Activated T-helper 9 cell treated with anti-CD3 and anti-CD28 coated beads, Interleukin-2, amount 50 U/mL, for 16 hours (primary cell): ENCODE results near the gene DGKZ.

Source experiments
- DNase-seq: peaks from one replicate; pipeline ENCODE4 v3.0.0-alpha.2; 2020; ENCODE audit warnings: low read depth

Gene DGKZ

DNA sequence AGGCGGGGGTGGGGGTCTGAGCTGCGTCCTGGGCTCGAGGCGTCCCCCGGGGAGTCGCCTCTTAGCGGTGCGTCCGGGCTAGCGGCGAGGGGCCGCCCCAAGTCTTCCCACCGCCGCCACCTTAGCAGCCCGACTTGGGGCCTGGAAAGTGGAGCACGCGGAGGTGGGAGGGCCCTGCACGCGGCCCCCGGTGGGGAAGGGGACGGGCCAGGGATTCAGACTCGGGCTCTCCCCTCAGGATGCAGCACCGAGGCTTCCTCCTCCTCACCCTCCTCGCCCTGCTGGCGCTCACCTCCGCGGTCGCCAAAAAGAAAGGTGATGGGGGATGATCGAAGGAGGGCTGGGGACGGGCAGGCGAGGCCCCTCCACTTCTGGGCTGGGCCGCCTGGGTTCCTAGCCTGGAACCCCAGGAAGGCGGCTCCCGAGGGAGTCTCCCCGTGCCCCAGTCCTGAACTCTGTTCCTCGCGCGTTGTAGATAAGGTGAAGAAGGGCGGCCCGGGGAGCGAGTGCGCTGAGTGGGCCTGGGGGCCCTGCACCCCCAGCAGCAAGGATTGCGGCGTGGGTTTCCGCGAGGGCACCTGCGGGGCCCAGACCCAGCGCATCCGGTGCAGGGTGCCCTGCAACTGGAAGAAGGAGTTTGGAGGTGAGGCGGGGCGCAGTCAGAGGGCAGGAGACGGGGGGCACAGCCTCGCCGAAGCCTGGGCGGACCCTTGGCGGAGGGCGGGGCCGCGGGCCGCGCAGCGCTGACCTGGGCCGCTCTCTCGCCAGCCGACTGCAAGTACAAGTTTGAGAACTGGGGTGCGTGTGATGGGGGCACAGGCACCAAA, 34.8 kb downstream of the DGKZ start:
- no peak for DNase-seq

DNA sequence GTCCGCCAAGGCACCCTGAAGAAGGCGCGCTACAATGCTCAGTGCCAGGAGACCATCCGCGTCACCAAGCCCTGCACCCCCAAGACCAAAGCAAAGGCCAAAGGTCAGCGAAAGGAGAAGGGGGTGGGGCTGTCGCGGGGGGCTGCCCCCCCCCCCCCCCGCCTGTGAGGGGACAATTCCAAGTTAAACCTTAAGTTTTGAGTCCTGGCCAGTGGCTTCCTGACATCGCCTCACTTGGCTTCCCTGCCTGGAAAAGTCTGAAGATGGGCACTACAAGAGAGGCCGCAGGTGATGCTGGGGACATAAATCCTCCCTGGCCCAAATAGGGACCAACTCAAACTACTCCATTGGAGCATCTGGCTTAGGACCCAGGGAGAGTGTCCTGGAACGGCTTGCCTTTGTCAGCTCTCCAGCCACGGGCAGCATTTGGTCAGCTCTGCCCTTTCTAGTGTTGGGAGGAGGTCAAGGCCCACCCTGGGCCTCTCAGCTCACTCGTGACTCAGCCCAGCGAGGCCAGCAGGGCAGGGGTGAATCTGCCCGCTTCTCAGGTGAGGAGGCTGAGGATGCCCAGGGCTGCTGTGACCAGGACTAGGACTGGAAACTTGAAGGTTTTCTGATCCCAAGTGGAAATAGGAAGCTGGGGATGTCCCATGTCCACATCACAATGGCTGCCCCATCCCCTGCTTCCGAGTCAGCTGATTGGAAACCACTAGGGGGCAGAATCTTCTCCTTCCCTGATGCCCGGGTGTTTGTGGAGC, 35.6 kb downstream of the DGKZ start:
- DNase-seq: no peak

DNA sequence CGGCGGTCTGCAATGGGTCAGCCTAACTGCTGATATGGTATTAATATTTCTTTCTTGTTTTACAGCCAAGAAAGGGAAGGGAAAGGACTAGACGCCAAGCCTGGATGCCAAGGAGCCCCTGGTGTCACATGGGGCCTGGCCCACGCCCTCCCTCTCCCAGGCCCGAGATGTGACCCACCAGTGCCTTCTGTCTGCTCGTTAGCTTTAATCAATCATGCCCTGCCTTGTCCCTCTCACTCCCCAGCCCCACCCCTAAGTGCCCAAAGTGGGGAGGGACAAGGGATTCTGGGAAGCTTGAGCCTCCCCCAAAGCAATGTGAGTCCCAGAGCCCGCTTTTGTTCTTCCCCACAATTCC, 36.1 kb downstream of the DGKZ start:
- no peak for DNase-seq

DNA sequence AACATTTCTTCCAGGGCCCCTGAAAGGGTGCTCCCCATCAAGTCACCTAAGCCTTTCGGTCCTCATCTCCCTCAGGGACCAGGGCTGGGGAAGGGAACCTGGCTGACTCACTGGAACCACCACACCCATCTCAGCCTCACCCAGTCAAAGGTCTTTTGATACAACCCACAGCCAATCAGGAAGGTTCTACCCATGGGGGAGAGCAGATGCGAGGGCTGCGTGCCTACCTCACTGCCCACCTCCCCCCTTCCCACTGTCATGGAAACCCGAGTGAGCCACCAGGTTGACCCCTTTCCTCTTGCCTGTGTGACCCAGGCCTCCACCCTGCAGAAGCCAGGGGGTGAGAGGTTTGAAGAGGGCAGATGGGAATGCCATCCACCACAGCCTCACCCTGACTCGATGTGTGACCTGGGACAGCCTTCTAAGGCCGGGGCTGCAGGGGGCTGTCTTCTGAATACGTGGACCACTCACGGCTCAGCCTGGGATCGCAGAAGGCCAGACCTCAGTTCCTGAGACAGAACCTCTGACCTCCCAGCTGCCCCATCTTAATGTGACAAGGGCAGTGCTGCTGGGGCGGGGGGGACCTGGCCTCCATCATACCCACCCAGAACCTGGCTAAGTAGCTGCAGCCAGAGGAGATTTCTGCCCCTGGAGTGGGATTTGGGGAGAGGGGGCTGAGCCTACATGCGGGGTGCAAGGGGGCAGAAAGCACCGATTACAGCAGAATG, 36.9 kb downstream of the DGKZ start:
- no peak for DNase-seq

DNA sequence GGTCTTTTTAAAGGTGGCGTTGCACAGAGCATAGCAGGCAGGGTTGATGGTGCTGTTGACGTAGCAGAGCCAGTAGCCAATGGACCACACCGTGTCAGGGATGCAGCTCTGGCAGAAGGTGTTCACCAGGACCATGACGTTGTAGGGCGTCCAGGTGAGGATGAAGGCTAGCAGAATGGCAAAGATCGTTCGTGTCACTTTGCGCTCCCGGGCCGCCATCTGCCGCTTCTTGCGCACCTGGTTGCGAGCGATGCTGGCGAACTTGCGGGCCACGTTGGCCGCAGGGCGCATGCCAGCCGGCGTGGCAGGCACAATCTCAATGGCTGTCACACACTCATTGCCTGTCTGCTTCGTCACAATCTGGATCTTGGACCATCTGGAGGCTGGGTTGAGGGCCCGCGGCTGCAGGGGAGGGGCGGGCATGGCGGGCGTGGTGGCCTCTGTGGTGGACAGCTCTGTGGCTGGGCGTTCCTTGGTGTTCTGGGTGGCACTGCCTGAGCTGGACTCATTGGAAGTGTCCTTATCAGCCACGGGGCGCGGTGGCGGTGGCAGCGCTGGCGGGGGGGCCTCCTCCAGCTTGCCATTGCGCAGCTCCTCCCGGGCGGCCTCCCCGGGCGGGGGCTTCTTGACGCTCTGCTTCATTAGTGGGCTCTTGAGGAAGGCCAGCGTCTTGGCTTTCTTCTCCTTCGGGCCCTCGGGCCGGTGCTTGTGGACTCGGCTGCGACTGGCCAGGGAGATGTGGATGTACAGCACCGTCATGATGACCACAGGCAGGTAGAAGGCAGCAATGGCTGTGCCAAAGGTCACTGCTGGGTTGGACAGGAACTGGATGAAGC, 38.1 kb downstream of the DGKZ start:
- DNase-seq: no peak

DNA sequence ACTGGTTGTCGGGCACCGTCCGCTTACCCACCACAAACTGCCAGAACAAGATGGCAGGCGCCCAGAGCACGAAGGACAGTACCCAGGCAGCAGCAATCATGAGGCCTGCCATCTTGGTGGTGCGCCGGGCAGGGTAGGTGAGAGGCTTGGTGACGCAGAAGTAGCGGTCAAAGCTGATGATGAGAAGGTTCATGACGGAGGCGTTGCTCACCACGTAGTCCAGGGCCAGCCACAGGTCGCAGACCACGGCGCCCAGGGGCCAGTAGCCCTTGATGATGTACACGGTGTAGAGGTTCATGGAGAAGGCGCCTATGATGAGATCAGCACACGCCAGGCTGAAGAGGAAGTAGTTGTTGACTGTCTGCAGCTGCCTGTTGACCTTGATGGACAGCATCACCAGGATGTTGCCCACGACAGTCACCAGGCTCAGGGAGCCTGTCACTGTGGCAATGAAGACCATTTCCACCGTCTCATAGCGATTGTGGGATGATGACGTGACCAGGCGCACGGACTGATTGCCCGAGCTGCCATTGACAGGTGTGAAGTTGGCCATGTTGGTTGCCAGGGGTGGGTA, 38.8 kb downstream of the DGKZ start:
- no peak for DNase-seq

DNA sequence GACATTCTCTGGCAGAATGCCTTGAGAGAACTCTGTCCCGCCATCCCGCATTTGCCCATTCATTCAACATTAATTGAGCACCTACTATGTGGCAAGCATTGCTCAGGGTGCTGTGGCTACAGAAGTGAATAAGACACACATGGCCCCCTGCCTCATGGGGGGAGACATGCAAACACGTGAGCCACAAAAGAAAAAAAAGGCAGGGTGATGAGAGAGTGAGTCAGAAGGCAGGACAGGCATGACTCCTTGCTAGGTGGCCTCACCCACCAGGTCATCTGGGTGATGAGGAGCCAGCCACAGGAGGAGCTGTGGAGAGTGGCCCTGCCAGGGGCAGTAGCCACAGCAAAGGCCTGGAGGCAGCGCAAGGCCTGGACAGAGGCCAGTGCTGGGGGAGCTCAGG, 39.4 kb downstream of the DGKZ start:
- no peak for DNase-seq

DNA sequence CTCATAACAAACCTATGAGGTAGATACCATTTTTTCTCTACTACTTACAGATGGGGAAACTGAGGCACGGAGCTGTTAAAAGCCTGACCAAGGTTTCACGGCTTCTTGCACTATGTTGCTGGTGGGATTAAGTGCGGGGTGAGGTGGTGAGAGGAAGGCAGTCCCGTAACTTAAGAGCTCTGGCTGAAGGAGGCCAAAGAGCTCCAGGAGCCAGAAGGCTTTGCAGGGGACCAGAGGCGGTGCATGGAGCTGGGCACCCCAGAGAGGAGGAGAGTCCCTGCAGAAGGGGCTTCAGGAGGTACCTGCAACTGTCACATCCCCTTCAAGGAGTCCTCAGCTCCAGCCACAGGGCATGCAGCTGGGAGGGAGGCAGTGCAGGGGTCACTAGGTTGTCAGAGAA, 40.2 kb downstream of the DGKZ start:
- DNase-seq: no peak

DNA sequence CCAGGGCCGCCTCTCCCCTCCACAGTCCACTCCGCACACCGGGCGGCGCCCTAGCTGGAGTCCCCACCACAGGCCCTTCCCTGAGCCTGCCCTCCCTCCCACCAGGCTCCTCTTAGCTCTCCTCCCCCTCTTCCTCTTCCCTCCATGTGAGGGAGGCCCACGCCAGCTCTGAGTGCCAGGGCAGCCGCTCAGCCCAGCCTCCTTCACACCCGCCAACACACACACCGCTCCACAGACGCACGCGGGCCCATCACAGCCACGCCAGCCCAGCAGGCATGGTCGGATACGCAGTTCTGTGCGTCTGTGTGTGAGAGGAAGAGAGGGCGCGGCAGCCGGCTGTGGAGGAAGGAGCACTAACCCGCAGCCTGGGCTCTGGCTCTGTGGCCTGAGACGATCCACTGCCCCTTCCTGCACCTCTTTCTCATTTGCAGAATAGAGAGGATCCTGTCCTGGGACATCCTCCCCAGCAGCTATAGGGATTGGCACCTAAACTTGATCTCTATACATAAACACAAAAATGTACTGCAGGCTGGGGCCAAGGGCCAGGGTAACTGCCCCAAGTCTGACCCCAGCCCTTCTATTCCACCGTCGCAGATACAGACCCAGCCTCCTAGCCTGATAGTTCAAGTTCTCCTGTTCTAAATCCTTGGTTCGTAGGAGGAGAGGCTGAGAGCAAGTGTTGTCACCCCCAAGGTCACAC, 40.8 kb downstream of the DGKZ start:
- no peak for DNase-seq

DNA sequence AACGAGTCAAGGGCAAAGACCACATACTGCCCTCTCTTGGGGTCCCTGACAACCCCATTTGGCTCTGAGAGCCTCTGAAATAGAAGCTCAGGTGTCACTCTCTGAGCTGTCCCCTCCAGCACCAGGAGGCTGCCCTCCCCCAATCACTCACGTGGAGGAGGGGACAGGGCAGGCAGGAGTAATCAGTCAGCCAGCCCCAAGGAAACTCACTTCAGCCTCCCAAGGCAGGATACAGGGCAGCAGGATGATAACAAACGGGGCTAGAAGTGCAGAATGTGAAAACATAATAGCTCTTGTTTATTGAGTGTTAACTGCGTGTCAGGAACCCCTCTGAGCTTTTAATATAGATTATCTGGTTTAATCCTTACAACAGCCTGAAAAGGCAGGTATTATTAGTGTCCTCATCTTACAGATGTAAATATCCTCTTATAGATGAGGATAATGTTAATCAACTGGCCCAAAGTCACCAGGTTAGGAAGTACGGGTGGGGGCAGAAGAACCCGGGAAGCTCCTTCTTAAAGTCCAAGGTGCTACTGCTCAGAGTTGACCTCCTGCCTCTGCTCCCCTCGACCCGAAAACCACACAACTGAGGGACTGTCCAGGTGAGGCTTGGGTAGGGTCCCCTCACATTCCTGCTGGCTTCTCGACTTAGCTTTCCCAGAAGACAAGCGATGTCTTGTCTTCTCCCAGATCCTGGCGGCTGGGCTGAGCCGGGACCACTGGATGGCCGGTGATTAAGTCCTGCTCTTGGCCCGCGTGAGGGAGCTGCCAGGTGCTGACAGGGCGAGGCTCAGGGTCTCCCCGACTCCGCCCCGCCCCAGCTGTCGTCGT, 41.6 kb downstream of the DGKZ start:
- no peak for DNase-seq

DNA sequence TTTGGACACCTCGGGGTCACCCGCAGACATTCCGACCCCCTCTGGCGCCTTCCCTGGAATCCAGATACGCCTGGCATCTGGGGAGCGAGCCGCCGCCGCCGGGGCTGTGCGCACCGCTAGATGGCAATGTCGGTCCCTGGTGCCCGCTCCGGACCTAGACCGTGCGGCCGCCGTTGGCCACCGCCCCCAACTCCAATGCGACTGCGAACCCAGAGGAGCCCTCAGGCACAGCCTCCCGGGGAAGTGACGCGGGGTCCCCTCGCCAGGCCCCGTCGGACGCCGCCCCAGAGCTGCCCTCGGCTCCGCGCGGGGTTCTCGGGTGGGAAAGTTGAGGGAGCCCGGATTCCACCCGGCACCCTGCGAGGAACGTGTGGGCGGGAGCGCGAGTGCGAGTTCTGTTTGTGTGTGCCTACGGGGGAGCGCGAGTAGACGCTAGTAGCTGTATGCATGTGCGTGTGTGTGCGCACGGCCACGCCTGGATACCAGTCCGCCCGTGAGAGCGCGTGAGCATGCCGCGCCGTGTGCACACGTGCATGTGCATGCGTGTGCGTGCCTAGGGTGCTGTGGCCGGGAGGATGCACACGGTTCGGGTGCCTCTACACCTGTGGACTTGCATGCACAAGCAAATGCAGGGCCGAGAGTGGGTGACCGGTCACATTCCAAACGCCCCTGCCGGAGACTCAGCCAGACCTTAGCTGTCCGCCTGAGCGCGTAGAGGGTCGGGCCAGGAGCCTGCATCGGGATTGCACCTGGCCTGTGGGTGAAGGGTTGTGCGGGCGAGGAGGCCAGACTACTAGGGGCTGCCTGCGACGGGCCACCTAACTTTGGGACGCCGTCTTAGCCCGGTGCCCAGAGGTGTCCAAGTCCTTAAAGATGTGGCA, 42.4 kb downstream of the DGKZ start:
- DNase-seq: no peak

DNA sequence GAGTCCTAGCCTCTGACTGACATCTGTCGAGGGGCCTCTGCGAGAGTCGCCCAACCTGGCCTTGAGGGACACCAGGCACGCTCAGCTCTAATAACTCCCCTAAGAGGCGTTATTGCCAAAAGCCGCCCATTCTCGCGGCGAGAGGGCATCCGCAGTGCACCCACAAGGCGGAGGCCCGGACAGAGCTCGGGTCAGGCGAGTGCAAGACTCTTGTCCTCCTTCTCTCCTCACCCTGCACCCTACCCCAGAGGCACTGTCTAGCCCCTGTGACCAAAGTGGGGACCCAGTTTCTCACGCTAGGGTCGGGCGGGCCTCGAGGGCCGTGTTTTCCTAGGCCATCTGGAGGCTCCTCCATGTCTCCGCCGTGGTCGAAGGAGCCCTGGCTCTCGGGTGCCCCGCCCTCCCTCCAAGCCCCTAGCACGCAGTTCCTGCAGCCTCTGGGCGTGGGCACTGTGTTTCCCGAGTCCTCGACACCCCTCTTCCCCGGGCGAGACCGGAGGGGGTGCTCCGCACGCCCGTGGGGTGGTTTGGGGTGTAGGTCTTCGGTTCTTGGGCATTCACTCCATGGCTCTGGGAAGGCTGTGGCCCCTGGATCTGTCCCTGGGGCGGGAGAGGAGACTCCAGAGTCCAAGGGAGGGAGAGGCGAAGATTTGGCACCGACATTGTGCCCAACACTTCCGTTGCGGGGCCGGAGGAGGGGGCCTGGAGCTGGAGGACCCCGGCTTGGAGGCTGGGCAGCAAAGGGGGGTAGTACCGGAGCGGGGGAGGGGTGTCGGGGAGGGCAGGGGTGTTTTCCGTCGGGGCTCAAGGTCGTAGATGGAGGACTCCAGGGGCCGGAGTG, 43.3 kb downstream of the DGKZ start:
- no peak for DNase-seq

DNA sequence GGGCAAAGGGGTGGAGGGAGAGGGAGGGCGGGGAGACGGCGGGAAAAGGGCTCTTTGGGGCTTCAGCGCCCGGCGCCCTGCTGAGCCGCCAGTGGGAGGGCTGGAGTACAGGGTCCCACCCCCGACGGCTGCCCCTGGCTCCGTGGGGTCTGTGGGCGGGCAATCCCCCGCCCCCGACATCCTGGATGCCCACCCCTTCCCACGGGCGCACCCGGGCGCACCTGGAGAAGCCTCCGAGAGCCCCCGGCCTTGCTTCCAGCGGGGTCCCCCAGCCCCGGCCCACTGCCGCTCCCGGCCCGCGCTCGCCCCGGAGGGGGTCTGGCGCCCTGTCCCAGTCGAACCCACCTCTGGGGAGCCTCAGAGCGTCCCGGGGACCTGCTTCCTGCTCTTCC, 43.9 kb downstream of the DGKZ start:
- DNase-seq: no peak

DNA sequence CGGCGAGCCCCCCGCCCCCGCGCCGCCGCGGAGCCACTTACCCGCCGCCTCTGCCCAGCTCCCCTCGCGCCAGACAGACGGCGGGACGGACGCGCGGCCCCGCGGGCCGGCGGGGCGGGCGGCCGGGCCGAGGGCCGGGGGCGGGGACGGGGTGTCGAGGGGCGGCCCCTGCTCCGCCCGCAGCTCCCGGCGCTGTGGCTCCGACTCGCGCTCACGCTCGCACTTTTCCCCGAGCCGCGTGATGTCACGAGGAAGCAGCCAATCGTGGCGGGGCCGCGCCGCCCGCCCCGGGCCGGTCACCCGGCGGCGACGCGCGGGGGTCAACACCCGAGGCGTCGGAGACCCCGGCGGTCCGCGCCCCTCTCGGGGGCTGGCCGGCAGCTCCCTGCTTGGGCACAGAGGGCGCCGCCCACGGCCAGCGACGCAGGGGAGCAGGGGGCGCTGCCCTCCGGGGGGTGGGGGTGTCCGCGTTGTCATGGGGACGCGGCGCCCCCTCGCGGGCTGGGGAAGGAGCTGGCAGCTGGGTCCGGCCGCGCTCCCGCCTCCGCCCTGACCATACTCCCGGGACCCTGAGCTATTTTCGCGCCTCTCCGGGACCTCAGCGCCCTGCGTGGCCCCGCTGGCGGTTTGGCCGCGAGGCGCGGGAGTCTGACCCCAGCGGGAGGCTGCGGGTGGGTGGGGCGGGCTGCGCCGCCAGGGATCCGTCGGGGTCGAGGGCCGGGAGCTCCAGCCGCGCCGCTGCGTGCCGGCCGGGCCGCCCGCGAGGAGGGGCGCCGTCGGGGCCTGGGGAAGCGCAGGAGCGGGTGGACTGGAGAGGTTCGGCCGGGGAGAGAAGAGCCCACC, 44.5 kb downstream of the DGKZ start, which contains the start of gene CHRM4:
Gene CHRM4, minus strand, starts transcription at position 199 of the 843 bp plus-strand sequence. CDS start 5,219 bp downstream, outside the sequence.
- no peak for DNase-seq

DNA sequence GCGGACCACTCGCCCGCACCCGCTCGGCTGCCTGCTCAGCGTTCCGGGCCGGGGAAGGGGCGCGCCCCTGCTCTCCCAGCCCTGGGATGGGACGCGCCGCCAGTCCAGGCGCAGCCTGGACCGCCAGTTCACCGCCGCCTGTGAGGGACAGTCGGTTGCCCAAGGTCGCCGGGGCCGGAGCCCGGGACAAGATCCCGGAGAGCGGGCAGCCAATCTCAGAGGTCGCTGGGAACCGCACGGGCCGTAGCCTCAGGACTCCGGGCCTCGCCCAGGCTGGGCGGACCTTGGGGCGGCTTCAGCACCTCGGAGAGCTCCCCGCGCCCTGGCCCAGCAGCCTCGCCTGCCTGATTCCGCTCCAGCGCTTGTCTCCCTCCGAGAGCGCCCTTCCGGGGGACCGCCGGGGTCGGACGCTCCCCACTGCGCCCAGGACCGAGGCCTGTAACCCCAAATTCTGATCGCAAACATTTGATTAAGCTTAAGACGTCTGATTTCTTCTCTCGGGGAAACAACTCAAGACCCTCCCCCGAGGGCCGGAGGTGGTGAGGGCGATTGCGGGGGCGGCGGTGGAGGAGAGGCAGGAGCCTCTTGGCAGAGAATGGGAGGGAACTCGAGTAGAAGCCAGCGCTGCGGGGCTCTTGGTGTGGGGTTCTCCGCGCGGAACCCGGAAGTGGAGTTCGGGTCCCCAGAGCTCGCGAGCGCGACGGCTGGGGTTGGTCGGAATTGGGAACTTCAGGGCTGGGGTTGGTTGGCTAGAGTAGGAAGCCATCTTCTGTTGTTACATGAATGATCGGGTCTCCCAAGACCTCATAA, 45.4 kb downstream of the DGKZ start:
- DNase-seq: peak; percentile 57

DNA sequence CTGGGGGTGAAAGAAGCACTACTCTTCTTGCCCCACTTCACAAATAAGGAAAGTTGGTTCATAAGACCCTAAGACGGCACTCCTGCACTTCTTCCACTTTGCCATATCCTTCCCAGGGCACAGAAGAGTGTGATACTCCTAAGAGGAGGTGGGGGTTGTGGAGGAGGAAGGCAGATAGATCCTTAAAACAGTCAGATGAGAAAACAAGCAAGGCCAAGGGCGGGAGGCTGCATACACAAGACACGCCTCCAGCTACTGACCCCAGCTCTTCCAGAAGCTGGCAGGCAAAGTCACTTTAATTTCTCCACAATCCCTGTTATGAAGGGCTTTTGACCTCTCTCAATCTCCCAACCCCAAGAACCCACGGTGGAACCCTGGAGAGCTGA, 46.0 kb downstream of the DGKZ start:
- no peak for DNase-seq
